Breast epithelium (tissue), 3 donors: ENCODE results near the gene VAMP2.

Source experiments
- CTCF ChIP-seq, 3 donors: fragments of 450-650 bp; IDR thresholded peaks; one replicate each; pipeline ENCODE4 v1.5.1; 2016 to 2017; ENCODE audit warnings: antibody characterized with exemption in 3 of 3, mild to moderate bottlenecking in 3 of 3, moderate library complexity in 3 of 3
- POLR2AphosphoS5 ChIP-seq, 3 donors: sonication (generic); formaldehyde crosslinking; IDR thresholded peaks; one replicate each; pipeline ENCODE4 v1.6.1; 2017; ENCODE audit warnings: antibody characterized with exemption in 3 of 3

GRCh38 chr17:8188263-8188839 lies 25.6 kb upstream of the VAMP2 start:
- no peak for TF ChIP-seq POLR2AphosphoS5 (IDR thresholded peaks at IDR 0.05)
- TF ChIP-seq CTCF (IDR thresholded peaks at IDR 0.05) = no peak
